Activated CD4-positive, CD25-positive, alpha-beta regulatory T cell treated with anti-CD3 and anti-CD28 coated beads, Interleukin-2, amount 50 U/mL, for 16 hours (primary cell): ENCODE results near the gene UNK.
"Not testable (repeated sequence)": the region's sequence is repeated elsewhere in the genome, so short reads cannot be mapped to it uniquely, and the experiment has no call there.

Experiments used
- DNase-seq: peaks from one replicate; pipeline ENCODE4 v3.0.0-alpha.2; 2020; ENCODE audit warnings: low read depth, low spot score

The UNK gene

GRCh38 chr17:75799402-75799801 lies 14.8 kb downstream of the UNK start:
- no peak for DNase-seq

DNA sequence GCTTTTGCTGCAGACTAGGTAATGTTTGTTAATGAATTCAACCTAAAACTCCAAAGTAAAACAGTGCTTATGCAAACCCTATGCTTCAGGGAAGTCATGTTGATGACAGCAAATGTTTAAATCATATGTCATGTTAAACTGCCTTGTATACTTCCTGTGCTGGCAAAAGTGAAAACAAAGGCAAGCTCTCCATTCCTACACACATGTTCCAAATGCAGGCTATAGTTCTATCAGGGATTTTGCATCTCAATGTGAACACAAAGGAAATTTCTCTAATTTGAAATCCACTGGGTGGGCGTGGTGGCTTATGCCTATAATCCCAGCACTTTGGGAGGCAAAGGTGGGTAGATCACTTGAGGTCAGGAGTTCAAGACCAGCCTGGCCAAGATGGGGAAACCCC lies 19.3 kb downstream of the UNK start:
- no peak for DNase-seq

- no peak for DNase-seq
These were observed 22.4 kb downstream of the UNK start for GRCh38 chr17:75806822-75807500.

DNA sequence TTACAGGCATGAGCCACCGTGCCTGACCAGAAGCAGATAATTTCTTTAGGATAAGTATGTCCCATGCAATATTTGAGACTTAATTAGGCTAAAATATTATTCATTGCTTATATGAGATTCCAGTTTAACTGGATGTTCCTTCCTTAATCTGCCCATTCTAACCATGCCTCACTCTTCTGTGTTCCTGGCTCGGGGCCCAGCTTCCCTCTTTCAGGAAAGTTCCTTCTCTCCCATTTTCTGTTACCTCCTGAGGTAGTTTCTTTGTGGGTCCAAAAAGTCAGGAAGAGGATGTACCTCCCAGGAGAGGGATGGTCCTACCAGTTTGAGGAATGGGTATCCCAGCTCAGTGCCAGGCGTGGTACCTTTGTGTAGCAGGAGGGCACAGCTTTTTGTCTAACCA lies 23.3 kb downstream of the UNK start:
- DNase-seq, result no peak

GRCh38 chr17:75808549-75808904 lies 23.9 kb downstream of the UNK start:
- no peak for DNase-seq

DNA sequence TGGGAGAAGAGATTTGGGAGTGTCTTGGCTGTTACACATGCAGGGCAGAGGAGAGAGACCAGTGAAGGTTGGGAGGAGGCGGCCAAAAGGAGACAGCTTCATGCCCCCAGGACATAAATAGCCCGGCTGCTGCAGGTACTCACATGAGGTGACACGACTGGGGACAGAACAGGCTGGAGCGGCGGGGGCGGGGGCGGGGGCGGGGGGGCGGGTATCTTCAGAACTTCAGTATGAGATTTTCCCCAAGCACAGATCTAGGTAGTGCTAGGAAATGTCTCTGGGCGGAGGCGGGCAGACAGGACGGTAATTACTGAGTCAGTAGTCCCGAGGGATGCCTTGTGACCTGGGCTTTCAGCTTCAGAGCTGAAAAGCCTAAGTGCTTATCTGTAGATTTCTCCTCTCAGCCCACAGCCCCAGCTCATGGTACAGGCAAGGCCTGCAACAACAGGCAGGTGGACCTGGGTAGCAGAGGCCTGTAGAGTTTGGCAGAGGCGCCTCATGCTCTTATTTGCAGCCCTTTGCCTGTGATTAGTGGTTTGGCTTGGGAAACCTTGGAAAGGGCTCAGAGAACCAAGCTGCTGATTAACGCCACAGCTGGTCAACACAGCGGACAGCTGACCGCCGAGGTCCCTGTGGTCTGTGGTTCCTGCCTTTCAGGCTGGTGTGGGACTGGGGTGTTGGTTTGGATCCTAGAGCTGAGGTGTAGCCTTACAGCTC lies 24.5 kb downstream of the UNK start:
- no peak for DNase-seq

GRCh38 chr17:75809631-75810111 lies 25.1 kb downstream of the UNK start:
- DNase-seq, result no peak

DNA sequence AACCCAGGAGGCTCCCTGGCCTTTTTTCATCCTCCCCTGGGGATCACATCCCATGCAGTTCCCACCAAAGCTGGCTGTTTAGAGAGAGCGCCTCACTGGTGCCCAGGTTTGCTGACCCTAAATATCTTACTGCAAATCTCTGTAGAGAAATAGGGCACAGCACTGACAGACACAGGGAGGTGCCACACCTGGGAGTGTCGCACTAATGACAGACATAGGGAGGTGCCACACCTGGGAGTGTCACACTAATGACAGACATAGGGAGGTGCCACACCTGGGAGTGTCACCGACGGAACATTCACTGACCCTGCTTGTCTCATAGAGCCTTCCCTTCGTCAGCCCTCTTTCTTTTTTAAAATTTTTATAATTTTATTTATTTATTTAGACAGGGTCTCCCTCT lies 25.6 kb downstream of the UNK start:
- DNase-seq, result no peak

DNA sequence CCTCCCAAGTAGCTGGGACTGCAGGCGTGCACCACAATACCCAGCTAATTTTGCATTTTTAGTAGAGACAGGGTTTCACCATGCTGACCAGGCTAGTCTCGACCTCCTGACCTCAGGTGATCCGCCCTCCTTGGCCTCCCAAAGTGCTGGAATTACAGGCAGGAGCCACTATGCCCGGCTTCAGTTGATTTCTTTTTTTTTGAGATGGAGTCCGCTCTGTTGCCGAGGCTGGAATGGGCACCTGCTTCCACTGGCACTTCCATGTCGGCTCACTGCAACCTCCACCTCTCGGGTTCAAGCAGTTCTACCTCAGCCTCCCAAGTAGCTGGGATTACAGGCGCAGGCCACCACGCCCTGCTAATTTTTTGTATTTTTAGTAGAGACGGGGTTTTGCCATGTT lies 26.1 kb downstream of the UNK start:
- DNase-seq, result not testable (repeated sequence)

DNA sequence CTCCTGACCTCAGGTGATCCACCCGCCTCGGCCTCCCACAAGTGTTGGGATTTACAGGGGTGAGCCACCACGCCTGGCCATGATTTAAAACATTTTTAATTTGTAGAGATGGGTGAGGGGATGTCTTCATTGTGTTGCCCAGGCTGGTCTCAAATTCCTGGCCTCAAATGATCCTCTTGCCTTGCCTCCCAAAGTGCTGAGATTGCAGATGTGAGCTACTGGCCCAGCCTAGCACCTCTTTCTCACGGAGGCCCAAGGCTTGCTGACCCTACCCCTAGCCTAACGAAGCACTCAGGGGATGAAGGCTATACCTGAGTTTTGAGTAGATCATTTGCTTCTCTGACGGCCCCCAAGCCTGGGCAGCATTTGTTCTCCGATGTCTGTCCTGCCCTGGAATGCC lies 26.6 kb downstream of the UNK start:
- no peak for DNase-seq

GRCh38 chr17:75812096-75813013 lies 27.7 kb downstream of the UNK start:
- DNase-seq, result no peak

DNA sequence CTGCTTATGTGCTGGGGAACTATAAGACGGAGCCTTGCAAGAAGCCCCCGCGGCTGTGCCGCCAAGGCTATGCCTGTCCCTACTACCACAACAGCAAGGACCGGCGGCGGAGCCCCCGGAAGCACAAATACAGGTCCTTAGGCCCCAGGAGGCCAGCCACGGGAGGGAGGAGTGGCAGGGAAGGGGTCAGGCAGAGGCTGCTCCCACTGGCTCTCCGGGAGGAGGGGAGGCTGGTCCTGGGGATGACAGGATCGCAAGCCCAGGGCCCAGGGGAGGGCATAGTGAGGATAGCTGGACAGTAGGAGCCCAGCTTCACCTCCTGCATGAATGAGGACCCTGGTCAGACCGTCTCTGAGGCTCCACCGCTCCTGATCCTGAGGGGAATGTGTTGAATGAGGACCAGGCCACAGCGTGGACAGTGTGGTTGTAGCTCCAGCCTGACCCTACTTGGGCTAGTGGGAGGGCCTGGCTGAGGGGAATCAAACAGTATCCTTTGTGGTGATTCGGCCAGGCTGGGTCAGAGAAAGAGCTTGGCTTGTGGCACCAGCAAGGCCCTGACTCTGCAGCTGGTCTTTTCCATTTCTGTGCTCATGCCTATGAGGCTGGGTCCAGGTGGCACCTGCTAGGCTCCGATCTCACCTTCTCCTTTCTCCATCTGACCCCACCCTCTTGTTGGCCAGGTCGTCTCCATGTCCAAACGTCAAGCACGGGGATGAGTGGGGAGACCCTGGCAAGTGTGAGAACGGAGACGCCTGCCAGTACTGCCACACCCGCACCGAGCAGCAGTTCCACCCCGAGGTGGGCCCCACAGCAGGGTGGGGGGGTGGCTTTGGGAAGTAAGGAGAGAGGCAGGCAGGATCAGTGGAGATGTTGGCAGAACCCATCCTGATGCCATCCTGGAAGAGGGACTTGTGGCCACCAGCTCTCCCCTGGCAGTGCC lies 28.7 kb downstream of the UNK start:
- DNase-seq, result no peak

- DNase-seq, result no peak
These were observed 29.4 kb downstream of the UNK start for GRCh38 chr17:75814021-75814395.

DNA sequence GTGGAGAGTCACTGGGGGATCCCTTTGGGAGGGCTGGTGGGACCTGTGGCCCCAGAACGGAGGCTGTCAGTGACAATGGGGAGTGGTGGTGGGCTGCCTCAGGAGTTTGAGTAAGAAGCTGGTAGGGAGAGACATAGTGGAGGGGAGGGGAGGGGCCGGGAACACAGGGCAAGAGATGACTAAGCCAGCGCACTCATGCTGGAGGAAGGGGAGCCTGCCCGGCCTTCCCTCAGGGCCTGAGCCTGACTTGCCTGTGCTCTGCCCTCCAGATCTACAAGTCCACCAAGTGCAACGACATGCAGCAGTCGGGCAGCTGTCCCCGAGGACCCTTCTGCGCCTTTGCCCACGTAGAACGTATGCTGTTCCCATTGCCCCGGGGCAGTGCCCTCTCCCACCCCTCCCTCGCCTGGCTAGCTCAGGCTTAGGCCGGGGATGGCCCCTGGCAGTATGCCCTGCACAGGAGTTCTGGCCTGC lies 30.3 kb downstream of the UNK start:
- no peak for DNase-seq

DNA sequence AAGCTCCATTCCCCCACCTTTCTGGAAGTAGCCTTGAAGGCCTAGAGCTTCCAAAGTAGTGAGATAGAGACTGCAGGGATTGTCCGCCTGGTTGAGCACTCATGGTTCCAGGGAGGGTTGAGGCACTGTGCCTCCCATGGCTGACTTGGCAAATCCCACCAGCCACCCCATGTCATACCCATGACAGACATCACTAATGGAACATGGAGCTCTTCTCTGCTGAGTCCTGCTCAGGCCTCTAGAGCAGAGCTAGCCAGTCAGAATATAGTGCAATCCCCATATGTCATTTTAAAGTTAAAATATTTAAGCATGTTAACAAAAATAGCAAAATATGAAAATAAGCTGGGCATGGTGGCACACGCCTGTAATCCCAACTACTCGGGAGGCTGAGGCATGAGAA lies 30.8 kb downstream of the UNK start:
- DNase-seq, result no peak

GRCh38 chr17:75816693-75817092 lies 32.1 kb downstream of the UNK start:
- DNase-seq, result no peak

DNA sequence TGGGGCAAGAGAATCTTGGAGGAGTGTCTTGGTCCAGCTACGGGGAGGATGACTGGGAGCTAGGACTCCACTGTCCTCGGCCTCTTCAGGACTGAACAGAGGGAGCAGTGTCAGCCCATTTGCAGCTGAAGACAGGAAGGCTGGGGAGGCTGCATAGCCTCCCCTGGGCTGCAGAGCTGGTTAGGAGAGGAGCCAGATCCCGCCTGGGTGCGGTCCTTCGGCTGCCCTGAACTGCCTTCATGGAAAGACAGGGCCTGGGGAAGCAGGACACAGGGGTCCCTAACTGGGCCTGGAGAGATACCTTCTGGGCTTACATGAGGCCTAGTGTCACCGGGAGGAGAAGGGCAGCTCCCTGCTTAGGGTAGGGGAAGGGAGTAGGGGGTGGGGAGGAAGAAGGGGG lies 33.0 kb downstream of the UNK start:
- no peak for DNase-seq

GRCh38 chr17:75818326-75818885 lies 33.8 kb downstream of the UNK start:
- DNase-seq, result no peak

DNA sequence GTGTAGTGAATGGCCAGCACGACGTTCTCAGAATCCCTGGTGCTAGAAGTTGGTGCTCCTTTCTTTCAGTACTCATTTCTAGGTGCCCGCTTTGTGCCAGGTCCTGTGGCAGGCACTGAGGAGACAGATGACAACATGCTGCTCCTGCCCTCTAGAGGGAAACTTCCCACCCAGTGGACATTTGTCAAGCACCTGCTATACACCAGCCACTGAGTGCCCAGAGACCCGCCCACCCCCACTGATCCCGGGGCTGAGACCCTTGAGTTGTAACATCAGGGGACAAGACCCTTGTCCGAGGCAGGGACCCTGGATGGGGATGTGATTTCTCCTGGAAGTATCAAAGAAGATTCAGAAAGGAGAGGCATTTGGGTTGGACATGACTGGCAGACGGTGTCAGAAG lies 34.5 kb downstream of the UNK start:
- DNase-seq, result no peak

DNA sequence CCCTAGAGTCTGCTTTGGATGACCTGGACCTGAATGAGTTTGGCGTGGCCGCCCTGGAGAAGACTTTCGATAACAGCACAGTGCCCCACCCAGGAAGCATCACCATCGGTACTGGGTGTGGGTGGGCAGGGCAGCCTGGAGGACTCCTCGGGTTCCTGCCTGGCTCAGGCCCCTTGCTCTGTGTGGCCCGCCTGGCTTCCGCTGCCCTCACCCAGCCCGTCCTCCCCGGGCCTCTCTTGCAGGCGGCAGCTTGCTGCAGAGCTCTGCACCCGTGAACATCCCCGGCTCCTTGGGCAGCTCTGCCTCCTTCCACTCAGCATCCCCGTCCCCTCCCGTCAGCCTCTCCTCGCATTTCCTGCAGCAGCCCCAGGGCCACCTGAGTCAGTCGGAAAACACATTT lies 35.1 kb downstream of the UNK start:
- no peak for DNase-seq
